GM18498 (cell line): Measurements from ENCODE around the gene CREB3L2.
"Not testable (repeated sequence)": the region's sequence is repeated elsewhere in the genome, so short reads cannot be mapped to it uniquely, and the experiment has no call there.

Experiments
- ATAC-seq: cut with Tn5 transposase; IDR thresholded peaks from one replicate; pipeline ENCODE4 v1.9.1; 2021; ENCODE audit warnings: mild to moderate bottlenecking, moderate library complexity; ENCODE audit not compliant: unreplicated experiment

CREB3L2 gene, protein sequence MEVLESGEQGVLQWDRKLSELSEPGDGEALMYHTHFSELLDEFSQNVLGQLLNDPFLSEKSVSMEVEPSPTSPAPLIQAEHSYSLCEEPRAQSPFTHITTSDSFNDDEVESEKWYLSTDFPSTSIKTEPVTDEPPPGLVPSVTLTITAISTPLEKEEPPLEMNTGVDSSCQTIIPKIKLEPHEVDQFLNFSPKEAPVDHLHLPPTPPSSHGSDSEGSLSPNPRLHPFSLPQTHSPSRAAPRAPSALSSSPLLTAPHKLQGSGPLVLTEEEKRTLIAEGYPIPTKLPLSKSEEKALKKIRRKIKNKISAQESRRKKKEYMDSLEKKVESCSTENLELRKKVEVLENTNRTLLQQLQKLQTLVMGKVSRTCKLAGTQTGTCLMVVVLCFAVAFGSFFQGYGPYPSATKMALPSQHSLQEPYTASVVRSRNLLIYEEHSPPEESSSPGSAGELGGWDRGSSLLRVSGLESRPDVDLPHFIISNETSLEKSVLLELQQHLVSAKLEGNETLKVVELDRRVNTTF

DNA sequence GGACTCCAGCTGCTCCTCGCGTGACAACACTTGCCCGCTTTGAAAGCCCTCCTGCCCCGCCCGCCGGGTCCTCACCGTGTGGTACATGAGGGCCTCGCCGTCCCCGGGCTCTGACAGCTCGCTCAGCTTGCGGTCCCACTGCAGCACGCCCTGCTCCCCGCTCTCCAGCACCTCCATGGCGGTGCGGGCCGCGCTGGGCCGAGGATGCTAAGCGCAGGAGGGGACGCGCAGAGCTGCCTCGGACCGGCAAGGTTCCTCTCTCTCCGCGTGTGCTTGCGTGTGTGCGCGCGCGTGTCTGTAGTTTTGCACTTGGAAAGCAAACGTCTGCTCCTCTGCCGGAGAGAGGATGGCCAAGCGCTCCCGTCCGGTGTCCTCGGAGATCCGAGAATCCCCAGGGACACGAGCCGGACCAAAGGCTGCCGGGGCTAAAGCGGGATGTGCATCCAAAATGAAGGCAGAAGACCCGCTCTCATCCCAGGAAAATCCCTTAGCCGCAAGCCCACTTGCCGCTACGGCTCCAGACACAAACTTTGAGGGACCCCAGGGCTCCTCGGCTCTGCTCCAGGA is at the start of gene CREB3L2:
Gene CREB3L2 (minus strand): TSS at position 558 of the 567 bp plus-strand sequence. CDS start 381 bp downstream, at position 177.
- ATAC-seq = peak; percentile 36

GRCh38 chr7:138049505-138050116 is 47.7 kb upstream of the CREB3L2 start:
- ATAC-seq = no peak

DNA sequence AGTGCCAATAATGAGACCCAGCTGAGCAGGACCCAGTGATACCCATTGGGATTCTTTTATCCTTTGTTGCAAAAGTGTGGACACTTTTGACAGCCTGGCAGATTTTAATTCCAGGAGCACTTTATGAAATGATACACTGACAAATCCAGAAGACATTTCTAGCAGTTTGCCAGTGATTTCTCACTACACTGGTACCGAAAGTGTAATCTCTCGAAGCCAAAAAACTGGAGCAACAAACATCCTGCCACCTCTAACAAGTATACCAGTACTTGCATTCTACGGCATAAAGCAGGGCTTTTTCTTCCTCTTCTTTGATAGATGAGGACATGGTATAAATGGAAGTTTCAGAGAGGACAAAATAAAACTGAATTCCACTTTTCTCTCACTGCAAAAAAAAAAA is 46.0 kb upstream of the CREB3L2 start:
- no peak for ATAC-seq

DNA sequence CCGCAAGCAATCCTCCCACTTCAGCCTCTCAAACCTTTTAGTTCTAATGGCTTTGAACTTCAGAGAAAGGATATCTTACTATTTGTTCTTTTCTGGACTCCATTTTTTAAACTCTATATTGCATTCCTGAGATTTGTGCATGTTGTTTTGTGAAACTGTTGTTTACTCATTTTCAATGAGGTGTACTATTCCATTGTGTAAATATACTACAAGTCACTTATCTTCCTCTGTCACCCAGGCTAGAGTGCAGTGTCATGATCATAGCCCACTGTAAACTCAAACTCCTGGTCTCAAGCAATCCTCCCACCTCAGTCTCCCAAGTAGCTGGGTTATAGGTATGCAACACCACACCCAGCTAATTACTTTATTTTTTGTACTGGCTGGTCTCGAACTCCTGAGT is 43.0 kb upstream of the CREB3L2 start:
- no peak for ATAC-seq

DNA sequence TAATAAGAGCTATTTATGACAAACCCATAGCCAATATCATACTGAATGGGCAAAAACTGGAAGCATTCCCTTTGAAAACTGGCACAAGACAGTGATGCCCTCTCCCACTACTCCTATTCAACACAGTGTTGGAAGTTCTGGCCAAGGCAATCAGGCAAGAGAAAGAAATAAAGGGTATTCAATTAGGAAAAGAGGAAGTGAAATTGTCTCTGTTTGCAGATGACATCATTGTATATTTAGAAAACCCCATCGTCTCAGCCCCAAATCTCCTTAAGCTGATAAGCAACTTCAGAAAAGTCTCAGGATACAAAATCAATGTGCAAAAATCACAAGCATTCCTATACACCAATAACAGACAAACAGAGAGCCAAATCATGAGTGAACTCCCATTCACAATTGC is 38.2 kb upstream of the CREB3L2 start:
- ATAC-seq = not testable (repeated sequence)

- ATAC-seq = no peak
Observed at GRCh38 chr7:138036135-138036534, 34.2 kb upstream of the CREB3L2 start.

DNA sequence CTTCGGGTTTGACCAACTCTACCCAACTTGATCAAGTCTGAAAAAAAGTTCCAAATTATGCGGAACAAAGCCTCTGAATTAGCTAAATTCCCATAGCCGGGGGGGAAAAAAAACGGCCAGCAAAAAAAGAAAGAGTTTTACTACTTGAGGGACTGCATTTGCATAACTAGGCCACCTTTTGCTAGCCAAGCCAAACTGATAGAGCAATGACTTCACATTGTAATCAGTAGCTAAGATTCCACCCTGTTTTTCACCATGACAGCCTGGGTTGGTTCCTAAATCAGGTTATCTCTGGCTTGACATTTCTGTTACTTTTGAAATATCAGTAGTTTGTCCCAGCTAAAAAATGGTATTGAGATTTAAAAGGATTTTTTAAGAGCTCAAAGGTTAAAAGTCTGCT is 31.4 kb upstream of the CREB3L2 start:
- no peak for ATAC-seq

- no peak for ATAC-seq
Observed at GRCh38 chr7:138032770-138033169, 30.9 kb upstream of the CREB3L2 start.

DNA sequence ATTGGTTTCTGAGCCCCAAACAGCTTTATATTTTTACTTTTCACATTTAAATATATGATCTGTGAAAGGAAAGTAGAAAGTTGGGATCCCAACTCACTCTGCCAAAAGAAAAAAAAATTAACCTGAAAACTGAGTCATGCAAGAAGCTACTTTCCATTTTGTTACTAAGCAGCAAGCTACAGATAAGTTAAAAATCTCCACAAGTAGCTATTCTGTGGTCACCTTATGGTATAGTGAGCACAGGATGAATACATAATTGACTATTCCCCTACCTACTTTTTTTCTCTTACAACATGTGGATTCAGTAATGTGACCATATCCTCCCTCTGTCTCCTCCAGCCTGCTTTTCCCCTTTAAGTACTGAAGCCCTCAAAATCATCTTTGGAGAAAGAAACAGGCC is 30.3 kb upstream of the CREB3L2 start:
- peak; percentile 68 for ATAC-seq

DNA sequence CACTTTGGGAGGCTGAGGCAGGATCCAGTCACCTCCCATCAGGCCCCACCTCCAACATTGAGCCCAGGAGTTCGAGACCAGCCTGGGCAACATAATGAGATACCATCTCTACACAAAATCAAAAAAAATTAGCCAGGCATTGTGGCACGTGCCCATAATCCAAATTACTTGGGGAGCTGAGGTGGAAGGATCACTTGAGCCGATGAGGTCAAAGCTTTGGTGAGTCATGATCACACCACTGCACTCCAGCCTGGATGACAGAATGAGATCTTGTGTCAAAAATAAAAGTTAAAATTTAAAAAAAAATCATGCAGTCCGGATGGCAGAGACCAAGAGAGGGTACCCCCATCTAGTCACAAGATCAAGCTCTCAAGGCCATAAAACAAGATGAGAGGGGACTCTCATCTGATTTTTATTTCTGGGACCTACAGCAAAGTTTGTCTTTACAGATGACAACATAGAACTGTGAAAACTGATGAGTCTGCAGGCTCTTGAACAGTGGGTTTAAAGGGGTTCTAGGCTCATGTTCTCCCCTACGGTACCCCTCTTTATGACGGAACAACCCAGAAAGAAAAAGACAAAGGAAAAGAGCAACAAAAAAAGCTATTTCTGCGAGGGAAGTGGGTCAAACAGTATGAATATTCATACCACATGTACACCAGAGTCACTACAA is 28.9 kb upstream of the CREB3L2 start:
- no peak for ATAC-seq

- no peak for ATAC-seq
Observed at GRCh38 chr7:138029941-138030340, 28.1 kb upstream of the CREB3L2 start.

DNA sequence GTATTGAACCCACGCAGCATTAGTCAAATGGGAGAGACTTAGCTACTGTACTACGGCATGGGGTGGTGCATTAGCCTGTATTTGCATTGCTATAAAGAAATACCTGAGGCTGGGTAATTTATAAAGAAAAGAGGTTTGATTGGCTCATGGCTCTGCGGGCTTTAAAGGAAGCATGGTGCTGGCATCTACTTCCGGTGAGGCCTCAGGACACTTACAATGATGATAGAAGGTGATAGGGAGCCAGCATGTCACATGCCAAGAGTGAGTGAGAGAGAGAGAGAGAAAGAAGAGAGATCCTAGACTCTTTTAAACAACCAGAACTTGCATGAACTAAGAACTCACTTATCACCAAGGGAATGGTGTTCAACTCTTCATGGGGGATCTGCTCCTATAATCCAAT is 27.2 kb upstream of the CREB3L2 start:
- no peak for ATAC-seq

GRCh38 chr7:138027100-138027499 is 25.2 kb upstream of the CREB3L2 start:
- no peak for ATAC-seq

GRCh38 chr7:138025215-138026186 is 23.6 kb upstream of the CREB3L2 start:
- ATAC-seq = peak; percentile 46

GRCh38 chr7:138024765-138025164 is 22.9 kb upstream of the CREB3L2 start:
- ATAC-seq = no peak

GRCh38 chr7:138024343-138024691 is 22.4 kb upstream of the CREB3L2 start:
- ATAC-seq = no peak

DNA sequence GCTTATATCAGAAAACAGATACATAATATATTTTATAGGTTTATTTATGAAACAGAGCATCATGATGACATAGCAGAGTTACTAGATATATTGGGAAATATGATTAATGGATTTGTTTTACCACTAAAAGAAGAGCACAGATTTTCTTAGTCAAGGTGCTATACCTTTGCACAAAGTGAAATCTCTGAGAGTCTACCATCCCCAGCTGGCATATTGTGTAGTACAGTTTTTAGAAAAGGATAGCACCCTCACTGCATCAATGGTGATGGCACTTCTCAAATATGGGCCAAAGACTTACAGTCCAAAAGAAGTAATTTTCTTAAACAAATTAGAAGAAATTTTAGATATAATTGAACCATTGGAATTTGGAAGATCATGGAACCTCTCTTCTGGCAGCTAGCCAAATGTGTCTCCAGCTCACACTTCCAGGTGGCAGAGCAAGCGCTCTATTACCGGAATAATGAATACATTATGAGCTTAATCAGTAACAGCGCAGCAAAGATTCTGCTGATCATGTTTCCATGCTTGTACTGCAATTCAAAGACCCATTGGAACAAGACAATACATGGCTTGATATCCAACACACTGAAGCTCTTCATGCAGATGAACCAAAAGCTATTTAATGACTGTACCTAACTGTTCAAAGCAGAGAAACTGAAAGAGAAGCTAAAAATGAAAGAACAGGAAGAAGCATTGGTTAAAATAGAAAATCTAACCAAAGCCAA is 21.9 kb upstream of the CREB3L2 start:
- ATAC-seq = peak; percentile 86

DNA sequence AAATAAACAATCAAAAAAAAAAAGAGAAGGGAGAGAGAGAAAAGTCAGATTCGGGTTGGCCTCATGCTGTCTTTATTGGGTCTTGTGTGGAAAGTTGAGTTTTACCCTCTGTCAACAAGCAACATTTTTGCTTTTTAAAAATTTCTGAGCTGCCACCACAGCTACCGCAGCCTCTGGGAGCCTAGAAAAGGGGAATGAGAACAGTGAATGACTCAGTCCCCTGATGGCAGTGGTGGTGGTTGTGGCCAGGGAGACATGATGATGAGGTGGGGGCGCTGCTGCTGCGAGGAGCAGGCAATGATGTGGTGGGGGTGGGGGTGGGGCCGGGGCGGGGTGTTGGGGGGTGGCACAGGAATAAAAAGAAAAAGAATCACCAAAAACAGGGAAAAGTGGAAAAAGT is 20.0 kb upstream of the CREB3L2 start:
- no peak for ATAC-seq

DNA sequence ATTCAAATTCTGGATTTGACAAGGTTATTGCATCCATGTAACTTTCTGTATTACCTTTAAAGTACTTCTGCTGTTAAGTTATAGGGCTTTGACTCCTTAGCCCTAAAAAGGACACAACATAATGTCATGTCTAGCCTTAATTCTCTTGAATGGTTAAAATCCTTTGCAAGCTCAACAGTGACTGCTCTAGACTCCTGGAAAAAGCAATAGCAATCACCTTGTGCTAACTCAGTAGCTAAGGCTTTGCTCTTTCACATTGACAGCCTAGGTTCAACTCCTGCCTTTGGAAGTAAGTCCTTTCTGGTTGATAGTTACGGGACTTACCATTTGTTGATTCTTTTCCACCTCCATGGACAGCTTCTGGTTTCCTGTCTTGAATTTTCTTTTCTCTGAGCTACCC is 16.1 kb upstream of the CREB3L2 start:
- no peak for ATAC-seq

DNA sequence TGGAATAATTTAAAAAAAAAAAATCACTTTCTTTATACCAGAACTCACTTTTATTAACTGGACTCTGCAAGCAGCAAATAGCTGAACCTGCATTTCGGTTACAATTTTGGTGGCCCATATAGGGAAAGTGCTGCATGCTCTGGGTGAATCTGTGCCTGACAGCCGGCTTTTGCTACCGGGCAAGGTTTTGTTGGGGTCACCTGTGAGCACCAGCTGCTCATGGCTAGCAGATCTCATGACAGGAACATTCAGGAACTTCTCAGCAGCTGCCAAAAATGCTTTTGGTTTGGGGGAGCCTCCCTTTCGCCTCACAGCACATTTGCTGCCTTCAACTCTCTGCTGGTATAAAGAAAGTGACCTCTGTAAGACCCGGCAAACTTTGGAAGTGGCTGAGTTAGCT is 13.2 kb upstream of the CREB3L2 start:
- no peak for ATAC-seq
